WTC11 (cell line): ENCODE results near the gene DLL4. TPM values are rescaled to one million over a fixed set of nuclear protein-coding genes. Genes with fewer than 3 reads are reported as not detected.

Source experiments
- ATAC-seq: fragments of 200-7000 bp; cut with Tn5 transposase; 2 replicates; pipeline ENCODE4 v1.10.0; 2021; ENCODE audit warnings: mild to moderate bottlenecking, moderate library complexity
- CTCF ChIA-PET: fragments of 300-600 bp; sonication (Branson Sonifier 250); formaldehyde crosslinking; loops from one replicate; lab custom pipeline; 2021; ENCODE audit warnings: antibody characterized with exemption; lab: Charles Lee
- POLR2A ChIA-PET: fragments of 350-600 bp; sonication (Branson Sonifier 250); formaldehyde crosslinking; loops from one replicate; lab custom pipeline; 2021; ENCODE audit warnings: antibody characterized with exemption; lab: Charles Lee
- DNase-seq: peaks from one replicate; pipeline ENCODE4 v3.0.0; 2021; ENCODE audit warnings: low spot score
- H3K27ac Mint-ChIP-seq: 2 replicates; pipeline ENCODE4 v1.8.0; 2021; ENCODE audit warnings: mixed read lengths
- H3K27me3 Mint-ChIP-seq: 2 replicates; pipeline ENCODE4 v1.8.0; 2021; ENCODE audit warnings: low read depth, mild to moderate bottlenecking, moderate library complexity, mixed read lengths
- H3K36me3 Mint-ChIP-seq: 2 replicates; pipeline ENCODE4 v1.8.0; 2021; ENCODE audit warnings: mixed read lengths
- H3K4me1 Mint-ChIP-seq: 2 replicates; pipeline ENCODE4 v1.8.0; 2022; ENCODE audit warnings: mixed read lengths
- H3K4me3 Mint-ChIP-seq: 2 replicates; pipeline ENCODE4 v1.8.0; 2021; ENCODE audit warnings: mild to moderate bottlenecking, moderate library complexity, mixed read lengths
- H3K9me3 Mint-ChIP-seq: 2 replicates; pipeline ENCODE4 v1.8.0; 2021; ENCODE audit warnings: mixed read lengths
- CREB1 ChIP-seq: sonication (generic); formaldehyde crosslinking; IDR thresholded peaks from 2 replicates; pipeline ENCODE4 v1.8.0; 2023; ENCODE audit warnings: mild to moderate bottlenecking, missing genetic modification reagents
- CREM ChIP-seq: sonication (generic); formaldehyde crosslinking; IDR thresholded peaks from 2 replicates; pipeline ENCODE4 v1.8.1; 2022; ENCODE audit warnings: mild to moderate bottlenecking, missing genetic modification reagents, moderate library complexity
- ESRRA ChIP-seq: sonication (generic); formaldehyde crosslinking; IDR thresholded peaks from 2 replicates; pipeline ENCODE4 v1.8.1; 2022; ENCODE audit warnings: mild to moderate bottlenecking, missing genetic modification reagents, borderline replicate concordance
- ETV6 ChIP-seq: sonication (generic); formaldehyde crosslinking; IDR thresholded peaks from 2 replicates; pipeline ENCODE4 v1.8.1; 2022; ENCODE audit warnings: mild to moderate bottlenecking, missing genetic modification reagents
- JAZF1 ChIP-seq: fragments of 250-450 bp; sonication (Bioruptor Pico); IDR thresholded peaks from 2 replicates; pipeline ENCODE4 v1.9.0; 2021; ENCODE audit warnings: moderate library complexity, mild to moderate bottlenecking, inconsistent platforms
- JUN ChIP-seq: sonication (generic); formaldehyde crosslinking; IDR thresholded peaks from 2 replicates; pipeline ENCODE4 v1.8.0; 2023; ENCODE audit warnings: mild to moderate bottlenecking, missing genetic modification reagents
- NR2C2 ChIP-seq: sonication (generic); formaldehyde crosslinking; IDR thresholded peaks from 2 replicates; pipeline ENCODE4 v1.8.0; 2022; ENCODE audit warnings: mild to moderate bottlenecking, missing genetic modification reagents
- RELA ChIP-seq: sonication (generic); formaldehyde crosslinking; IDR thresholded peaks from 2 replicates; pipeline ENCODE4 v1.8.1; 2022; ENCODE audit warnings: missing genetic modification reagents, mild to moderate bottlenecking, borderline replicate concordance
- RORB ChIP-seq: fragments of 250-450 bp; sonication (Bioruptor Pico); IDR thresholded peaks from 2 replicates; pipeline ENCODE4 v1.9.0; 2021; ENCODE audit warnings: mild to moderate bottlenecking
- ZBTB21 ChIP-seq: sonication (generic); formaldehyde crosslinking; IDR thresholded peaks from 2 replicates; pipeline ENCODE4 v1.8.1; 2023; ENCODE audit warnings: mild to moderate bottlenecking, missing genetic modification reagents, borderline replicate concordance
- ZNF416 ChIP-seq: fragments of 250-450 bp; sonication (Bioruptor Pico); IDR thresholded peaks from 2 replicates; pipeline ENCODE4 v1.9.0; 2021; ENCODE audit warnings: mild to moderate bottlenecking, inconsistent platforms
- total RNA-seq: library from RNA; stranded (reverse); gene quantifications from 3 replicates; pipeline ENCODE4 v1.2.3, GENCODE V29; 2021
- TF ChIP-seq, protein P1 (sequence below): fragments of 250-450 bp; sonication (Bioruptor Pico); IDR thresholded peaks from 2 replicates; pipeline ENCODE4 v1.9.0; 2021; ENCODE audit warnings: mild to moderate bottlenecking, borderline replicate concordance
- TF ChIP-seq, protein P2 (sequence below): sonication (generic); formaldehyde crosslinking; conservative IDR thresholded peaks from 2 replicates; pipeline ENCODE4 v1.8.1; 2023; ENCODE audit warnings: mild to moderate bottlenecking, low read depth, missing genetic modification reagents, moderate library complexity
- TF ChIP-seq, protein P3 (sequence below): fragments of 250-450 bp; sonication (Bioruptor Pico); IDR thresholded peaks from 2 replicates; pipeline ENCODE4 v1.9.0; 2021; ENCODE audit warnings: mild to moderate bottlenecking
- TF ChIP-seq, protein P4 (sequence below): fragments of 250-450 bp; sonication (Bioruptor Pico); IDR thresholded peaks from 2 replicates; pipeline ENCODE4 v1.8.0; 2021; ENCODE audit warnings: mild to moderate bottlenecking
- TF ChIP-seq, protein P5 (sequence below): sonication (generic); formaldehyde crosslinking; IDR thresholded peaks from 2 replicates; pipeline ENCODE4 v1.8.1; 2023; ENCODE audit warnings: mild to moderate bottlenecking, missing genetic modification reagents, moderate library complexity
- TF ChIP-seq, protein P6 (sequence below): sonication (generic); formaldehyde crosslinking; IDR thresholded peaks from 2 replicates; pipeline ENCODE4 v1.8.1; 2022; ENCODE audit warnings: missing genetic modification reagents, borderline replicate concordance
- TF ChIP-seq, protein P7 (sequence below): sonication (generic); formaldehyde crosslinking; IDR thresholded peaks from 2 replicates; pipeline ENCODE4 v1.8.1; 2023; ENCODE audit warnings: mild to moderate bottlenecking, missing genetic modification reagents, moderate library complexity

The DLL4 gene
- total RNA-seq, 1 experiment from 2014 or later, result 0.94 TPM

DNA sequence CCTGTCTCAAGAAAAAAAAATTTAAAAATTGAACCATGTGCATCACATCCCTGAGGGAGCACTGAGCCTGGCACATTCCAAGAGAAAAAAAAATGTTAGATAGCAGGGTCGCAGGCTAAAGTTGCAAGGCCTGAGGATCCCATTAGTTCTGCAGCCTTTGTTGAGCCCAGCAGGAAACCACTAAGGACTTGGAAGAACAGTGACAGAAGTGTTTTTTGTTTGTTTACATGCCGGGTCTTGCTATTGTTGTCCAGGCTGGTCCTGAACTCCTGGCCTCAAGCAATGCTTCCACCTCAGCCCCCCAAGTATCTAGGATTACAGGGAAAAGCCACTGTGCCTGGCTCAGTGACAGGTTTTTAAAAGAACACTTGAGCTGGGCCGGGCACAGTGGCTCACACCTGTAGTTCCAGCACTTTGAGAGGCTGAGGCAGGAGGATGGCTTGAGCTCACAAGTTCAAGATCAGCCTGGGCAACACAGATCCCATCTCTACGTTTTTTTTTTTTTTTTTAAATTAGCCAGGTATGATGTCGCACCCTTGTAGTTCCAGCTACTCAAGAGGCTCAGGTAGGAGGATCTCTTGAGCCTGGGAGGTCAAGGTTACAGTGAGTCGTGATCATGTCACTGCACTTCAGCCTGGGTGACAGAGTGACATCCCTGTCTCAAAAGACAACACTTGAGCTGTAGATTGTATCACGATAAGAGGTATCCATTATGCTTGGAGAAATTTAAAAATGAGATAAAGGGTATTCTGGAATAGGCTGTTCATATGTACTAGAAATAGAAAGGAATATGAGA is 39.3 kb downstream of the DLL4 start (continued):
- TF ChIP-seq, protein P1, sequence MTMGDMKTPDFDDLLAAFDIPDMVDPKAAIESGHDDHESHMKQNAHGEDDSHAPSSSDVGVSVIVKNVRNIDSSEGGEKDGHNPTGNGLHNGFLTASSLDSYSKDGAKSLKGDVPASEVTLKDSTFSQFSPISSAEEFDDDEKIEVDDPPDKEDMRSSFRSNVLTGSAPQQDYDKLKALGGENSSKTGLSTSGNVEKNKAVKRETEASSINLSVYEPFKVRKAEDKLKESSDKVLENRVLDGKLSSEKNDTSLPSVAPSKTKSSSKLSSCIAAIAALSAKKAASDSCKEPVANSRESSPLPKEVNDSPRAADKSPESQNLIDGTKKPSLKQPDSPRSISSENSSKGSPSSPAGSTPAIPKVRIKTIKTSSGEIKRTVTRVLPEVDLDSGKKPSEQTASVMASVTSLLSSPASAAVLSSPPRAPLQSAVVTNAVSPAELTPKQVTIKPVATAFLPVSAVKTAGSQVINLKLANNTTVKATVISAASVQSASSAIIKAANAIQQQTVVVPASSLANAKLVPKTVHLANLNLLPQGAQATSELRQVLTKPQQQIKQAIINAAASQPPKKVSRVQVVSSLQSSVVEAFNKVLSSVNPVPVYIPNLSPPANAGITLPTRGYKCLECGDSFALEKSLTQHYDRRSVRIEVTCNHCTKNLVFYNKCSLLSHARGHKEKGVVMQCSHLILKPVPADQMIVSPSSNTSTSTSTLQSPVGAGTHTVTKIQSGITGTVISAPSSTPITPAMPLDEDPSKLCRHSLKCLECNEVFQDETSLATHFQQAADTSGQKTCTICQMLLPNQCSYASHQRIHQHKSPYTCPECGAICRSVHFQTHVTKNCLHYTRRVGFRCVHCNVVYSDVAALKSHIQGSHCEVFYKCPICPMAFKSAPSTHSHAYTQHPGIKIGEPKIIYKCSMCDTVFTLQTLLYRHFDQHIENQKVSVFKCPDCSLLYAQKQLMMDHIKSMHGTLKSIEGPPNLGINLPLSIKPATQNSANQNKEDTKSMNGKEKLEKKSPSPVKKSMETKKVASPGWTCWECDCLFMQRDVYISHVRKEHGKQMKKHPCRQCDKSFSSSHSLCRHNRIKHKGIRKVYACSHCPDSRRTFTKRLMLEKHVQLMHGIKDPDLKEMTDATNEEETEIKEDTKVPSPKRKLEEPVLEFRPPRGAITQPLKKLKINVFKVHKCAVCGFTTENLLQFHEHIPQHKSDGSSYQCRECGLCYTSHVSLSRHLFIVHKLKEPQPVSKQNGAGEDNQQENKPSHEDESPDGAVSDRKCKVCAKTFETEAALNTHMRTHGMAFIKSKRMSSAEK (CRISPR knock-in tag), result no peak
- no peak for TF ChIP-seq RELA (CRISPR knock-in tag)
- TF ChIP-seq, protein P2, sequence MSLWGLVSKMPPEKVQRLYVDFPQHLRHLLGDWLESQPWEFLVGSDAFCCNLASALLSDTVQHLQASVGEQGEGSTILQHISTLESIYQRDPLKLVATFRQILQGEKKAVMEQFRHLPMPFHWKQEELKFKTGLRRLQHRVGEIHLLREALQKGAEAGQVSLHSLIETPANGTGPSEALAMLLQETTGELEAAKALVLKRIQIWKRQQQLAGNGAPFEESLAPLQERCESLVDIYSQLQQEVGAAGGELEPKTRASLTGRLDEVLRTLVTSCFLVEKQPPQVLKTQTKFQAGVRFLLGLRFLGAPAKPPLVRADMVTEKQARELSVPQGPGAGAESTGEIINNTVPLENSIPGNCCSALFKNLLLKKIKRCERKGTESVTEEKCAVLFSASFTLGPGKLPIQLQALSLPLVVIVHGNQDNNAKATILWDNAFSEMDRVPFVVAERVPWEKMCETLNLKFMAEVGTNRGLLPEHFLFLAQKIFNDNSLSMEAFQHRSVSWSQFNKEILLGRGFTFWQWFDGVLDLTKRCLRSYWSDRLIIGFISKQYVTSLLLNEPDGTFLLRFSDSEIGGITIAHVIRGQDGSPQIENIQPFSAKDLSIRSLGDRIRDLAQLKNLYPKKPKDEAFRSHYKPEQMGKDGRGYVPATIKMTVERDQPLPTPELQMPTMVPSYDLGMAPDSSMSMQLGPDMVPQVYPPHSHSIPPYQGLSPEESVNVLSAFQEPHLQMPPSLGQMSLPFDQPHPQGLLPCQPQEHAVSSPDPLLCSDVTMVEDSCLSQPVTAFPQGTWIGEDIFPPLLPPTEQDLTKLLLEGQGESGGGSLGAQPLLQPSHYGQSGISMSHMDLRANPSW (CRISPR knock-in tag), result no peak
- TF ChIP-seq, protein P3, sequence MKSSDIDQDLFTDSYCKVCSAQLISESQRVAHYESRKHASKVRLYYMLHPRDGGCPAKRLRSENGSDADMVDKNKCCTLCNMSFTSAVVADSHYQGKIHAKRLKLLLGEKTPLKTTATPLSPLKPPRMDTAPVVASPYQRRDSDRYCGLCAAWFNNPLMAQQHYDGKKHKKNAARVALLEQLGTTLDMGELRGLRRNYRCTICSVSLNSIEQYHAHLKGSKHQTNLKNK (CRISPR knock-in tag), result no peak
- TF ChIP-seq, protein P4, sequence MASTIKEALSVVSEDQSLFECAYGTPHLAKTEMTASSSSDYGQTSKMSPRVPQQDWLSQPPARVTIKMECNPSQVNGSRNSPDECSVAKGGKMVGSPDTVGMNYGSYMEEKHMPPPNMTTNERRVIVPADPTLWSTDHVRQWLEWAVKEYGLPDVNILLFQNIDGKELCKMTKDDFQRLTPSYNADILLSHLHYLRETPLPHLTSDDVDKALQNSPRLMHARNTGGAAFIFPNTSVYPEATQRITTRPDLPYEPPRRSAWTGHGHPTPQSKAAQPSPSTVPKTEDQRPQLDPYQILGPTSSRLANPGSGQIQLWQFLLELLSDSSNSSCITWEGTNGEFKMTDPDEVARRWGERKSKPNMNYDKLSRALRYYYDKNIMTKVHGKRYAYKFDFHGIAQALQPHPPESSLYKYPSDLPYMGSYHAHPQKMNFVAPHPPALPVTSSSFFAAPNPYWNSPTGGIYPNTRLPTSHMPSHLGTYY (CRISPR knock-in tag), result no peak

DNA sequence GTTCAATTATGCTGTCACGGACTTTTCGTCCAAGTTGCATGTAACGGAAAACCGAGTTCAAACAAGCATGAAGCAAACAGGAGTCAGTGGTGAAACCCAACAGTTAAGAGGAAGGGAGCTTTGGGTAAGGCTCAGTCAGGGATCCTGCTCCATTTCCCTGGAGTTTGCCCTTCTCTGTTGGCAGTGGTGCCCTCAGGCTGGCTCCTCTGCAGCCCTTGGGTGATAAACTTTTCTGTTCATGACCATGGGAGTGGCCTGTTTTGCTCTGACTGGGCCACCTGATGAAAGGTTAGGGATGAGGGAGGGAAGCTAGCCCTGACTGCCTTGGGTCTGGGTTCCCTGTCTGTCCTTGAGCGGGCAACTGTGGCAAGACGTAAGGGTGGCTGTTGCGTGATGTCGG is 40.2 kb downstream of the DLL4 start:
- no peak for TF ChIP-seq RORB (CRISPR knock-in tag)
- TF ChIP-seq, protein P5, sequence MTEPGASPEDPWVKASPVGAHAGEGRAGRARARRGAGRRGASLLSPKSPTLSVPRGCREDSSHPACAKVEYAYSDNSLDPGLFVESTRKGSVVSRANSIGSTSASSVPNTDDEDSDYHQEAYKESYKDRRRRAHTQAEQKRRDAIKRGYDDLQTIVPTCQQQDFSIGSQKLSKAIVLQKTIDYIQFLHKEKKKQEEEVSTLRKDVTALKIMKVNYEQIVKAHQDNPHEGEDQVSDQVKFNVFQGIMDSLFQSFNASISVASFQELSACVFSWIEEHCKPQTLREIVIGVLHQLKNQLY (CRISPR knock-in tag), result no peak
- TF ChIP-seq, all 79 proteins: peak for 0
- DNase-seq, result no peak
- ATAC-seq, result no peak
- Mint-ChIP-seq H3K27ac (no peak overlapping the region), H3K4me1 (peaks cover 31% of the 10 kb centered on the region), H3K27me3 (no peaks in the 10 kb centered on the region), H3K4me3 (no peak overlapping the region), H3K36me3 (no peaks in the 10 kb centered on the region), H3K9me3 (no peaks in the 10 kb centered on the region)
- ChIA-PET POLR2A (interaction anchor here (2.1 kb wide), 1 partner anchor 16 kb away, joined by 15 read pairs; the partner anchor contains the start of gene CHAC1), CTCF (interaction anchor here (0.6 to 2.1 kb wide), 5 partner anchors 27 to 65 kb away, joined by 3 to 13 read pairs (median 6); no protein-coding TSS in a partner anchor)

DNA sequence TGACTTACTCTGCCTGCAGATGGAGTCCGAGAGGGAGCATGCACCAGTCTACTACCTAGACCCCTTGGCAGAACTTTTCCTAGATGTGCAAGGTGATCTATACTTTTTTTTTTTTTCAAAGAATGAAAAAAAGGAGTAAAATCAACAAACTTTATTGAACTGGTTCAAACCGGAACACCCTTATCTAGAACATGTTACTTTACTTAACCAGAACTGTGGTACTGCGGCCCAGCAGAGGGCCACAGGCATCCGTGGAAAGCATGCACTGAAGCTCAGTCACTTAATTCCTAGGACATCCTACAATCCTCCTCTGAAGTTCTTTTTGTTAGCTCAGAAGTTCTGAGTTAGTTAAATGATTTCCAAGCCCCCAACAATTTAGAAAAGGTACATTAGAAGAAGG is 45.7 kb downstream of the DLL4 start:
- H3K4me3 Mint-ChIP-seq, result no peak overlapping the region
- peaks cover 12% of the 10 kb centered on the region for H3K36me3 Mint-ChIP-seq
- H3K27me3 Mint-ChIP-seq, result no peaks in the 10 kb centered on the region
- H3K4me1 Mint-ChIP-seq, result peaks cover 11% of the 10 kb centered on the region
- CTCF ChIA-PET, result interaction anchor here (1.0 to 3.1 kb wide), 5 partner anchors 33 to 81 kb away, joined by 3 to 18 read pairs (median 6); partner anchors contain the start of gene VPS18
- POLR2A ChIA-PET, result interaction anchor here (1.0 kb wide), 1 partner anchor 15 kb away, joined by 3 read pairs; no protein-coding TSS in a partner anchor
- ATAC-seq (no peak), DNase-seq (no peak)
- no peak overlapping the region; the same call in 1 of the 2 replicates for H3K27ac Mint-ChIP-seq
- no peaks in the 10 kb centered on the region for H3K9me3 Mint-ChIP-seq
- TF ChIP-seq, protein P6, sequence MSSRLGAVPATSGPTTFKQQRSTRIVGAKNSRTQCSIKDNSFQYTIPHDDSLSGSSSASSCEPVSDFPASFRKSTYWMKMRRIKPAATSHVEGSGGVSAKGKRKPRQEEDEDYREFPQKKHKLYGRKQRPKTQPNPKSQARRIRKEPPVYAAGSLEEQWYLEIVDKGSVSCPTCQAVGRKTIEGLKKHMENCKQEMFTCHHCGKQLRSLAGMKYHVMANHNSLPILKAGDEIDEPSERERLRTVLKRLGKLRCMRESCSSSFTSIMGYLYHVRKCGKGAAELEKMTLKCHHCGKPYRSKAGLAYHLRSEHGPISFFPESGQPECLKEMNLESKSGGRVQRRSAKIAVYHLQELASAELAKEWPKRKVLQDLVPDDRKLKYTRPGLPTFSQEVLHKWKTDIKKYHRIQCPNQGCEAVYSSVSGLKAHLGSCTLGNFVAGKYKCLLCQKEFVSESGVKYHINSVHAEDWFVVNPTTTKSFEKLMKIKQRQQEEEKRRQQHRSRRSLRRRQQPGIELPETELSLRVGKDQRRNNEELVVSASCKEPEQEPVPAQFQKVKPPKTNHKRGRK, result no peak
- TF ChIP-seq JUN (CRISPR knock-in tag) (no peak), ZNF416 (CRISPR knock-in tag) (no peak), JAZF1 (CRISPR knock-in tag) (no peak), ESRRA (CRISPR knock-in tag) (no peak), NR2C2 (no peak), CREB1 (CRISPR knock-in tag) (no peak), ZBTB21 (CRISPR knock-in tag) (no peak), CREM (CRISPR knock-in tag) (no peak), ETV6 (CRISPR knock-in tag) (no peak)
- TF ChIP-seq, protein P7, sequence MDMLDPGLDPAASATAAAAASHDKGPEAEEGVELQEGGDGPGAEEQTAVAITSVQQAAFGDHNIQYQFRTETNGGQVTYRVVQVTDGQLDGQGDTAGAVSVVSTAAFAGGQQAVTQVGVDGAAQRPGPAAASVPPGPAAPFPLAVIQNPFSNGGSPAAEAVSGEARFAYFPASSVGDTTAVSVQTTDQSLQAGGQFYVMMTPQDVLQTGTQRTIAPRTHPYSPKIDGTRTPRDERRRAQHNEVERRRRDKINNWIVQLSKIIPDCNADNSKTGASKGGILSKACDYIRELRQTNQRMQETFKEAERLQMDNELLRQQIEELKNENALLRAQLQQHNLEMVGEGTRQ (CRISPR knock-in tag), result no peak
